ENCODE measurements around the gene COBL. TPM values are rescaled to one million over a fixed set of nuclear protein-coding genes. Genes with fewer than 3 reads are reported as not detected.

COBL gene
- total RNA-seq, 4 donors from 2014 or later: 50.2 to 156 (median 65.1) TPM

DNA sequence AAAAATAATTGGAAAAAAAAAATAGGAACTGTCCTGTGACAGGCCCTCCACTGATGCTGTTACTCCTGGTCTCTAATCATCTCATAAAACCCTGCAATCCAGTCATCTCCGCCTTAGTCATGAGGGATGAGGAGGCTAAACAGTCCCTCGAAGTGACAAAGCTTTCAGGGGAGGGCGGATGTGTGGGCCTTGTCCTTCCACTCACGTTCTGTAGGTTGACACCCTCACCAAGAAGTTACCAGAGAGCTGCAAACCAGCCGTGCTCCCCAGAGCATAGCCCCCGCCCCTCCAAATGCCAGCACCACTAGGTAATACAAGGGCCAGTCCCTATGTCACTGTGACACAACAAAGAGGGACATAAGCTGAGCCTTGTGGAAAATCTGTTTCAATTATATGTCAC lies 11.9 kb downstream of the COBL start:
- Histone ChIP-seq H3K4me3 (no peak overlapping the region), H3K27ac (no peak overlapping the region), H3K4me1 (peaks cover 14% of the 10 kb centered on the region), H3K36me3 (no peaks in the 10 kb centered on the region), H3K27me3 (no peaks in the 10 kb centered on the region), H3K9me3 (no peaks in the 10 kb centered on the region)
- DNase-seq (ENCODE audit: low spot score in 2 of 2): no peak
- TF ChIP-seq POLR2A (IDR thresholded peaks at IDR 0.05) (no peak), EP300 (IDR thresholded peaks at IDR 0.05) (no peak), CTCF (IDR thresholded peaks at IDR 0.05) (no peak), POLR2AphosphoS5 (IDR thresholded peaks at IDR 0.05) (no peak)
- 74% methylated on average over 6 of the region's 6 CpGs for WGBS

DNA sequence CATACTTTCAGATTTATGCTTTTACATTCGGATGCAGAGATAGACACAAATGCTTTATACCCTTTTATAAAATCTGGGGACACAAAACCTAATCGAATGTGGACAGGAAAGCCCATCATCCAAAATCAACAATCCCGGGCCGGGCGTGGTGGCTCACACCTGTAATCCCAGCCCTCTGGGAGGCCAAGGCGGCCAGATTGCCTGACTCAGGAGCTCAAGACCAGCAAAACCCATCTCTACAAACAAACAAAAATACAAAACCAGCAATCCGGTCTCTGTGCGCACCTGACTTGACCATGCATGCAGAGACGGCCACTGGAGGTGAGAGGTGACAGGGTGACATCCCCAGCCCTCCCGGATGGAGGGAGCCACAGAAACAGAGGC lies 13.5 kb downstream of the COBL start:
- 84% methylated on average over 10 of the region's 10 CpGs for WGBS
- H3K27me3 ChIP-seq: no peaks in the 10 kb centered on the region

GRCh38 chr7:51301806-51302205 lies 14.8 kb downstream of the COBL start:
- TF ChIP-seq POLR2A (IDR thresholded peaks at IDR 0.05) (no peak), CTCF (IDR thresholded peaks at IDR 0.05) (no peak), POLR2AphosphoS5 (IDR thresholded peaks at IDR 0.05) (no peak), EP300 (IDR thresholded peaks at IDR 0.05) (no peak)
- WGBS: 94% methylated on average over 4 of the region's 4 CpGs
- no peak for DNase-seq (ENCODE audit: low spot score in 2 of 2)
- H3K4me1 ChIP-seq: peaks cover 6% of the 10 kb centered on the region
- H3K27ac ChIP-seq: no peak overlapping the region
- no peak overlapping the region for H3K4me3 ChIP-seq
- H3K36me3 ChIP-seq: no peaks in the 10 kb centered on the region
- no peaks in the 10 kb centered on the region for H3K9me3 ChIP-seq
- no peaks in the 10 kb centered on the region for H3K27me3 ChIP-seq

More for the DNA sequence above, 13.5 kb downstream of the COBL start:
- peaks cover 8% of the 10 kb centered on the region for H3K4me1 ChIP-seq
- TF ChIP-seq POLR2AphosphoS5 (IDR thresholded peaks at IDR 0.05) (no peak), POLR2A (IDR thresholded peaks at IDR 0.05) (no peak), EP300 (IDR thresholded peaks at IDR 0.05) (no peak), CTCF (IDR thresholded peaks at IDR 0.05) (no peak)
- no peak for DNase-seq (ENCODE audit: low spot score in 2 of 2)
- H3K27ac ChIP-seq: no peak overlapping the region
- no peak overlapping the region for H3K4me3 ChIP-seq
- no peaks in the 10 kb centered on the region for H3K9me3 ChIP-seq
- no peaks in the 10 kb centered on the region for H3K36me3 ChIP-seq

- no peaks in the 10 kb centered on the region for H3K27me3 ChIP-seq
- H3K9me3 ChIP-seq: no peaks in the 10 kb centered on the region
- no peaks in the 10 kb centered on the region for H3K36me3 ChIP-seq
- no peak overlapping the region for H3K27ac ChIP-seq
- DNase-seq (ENCODE audit: low spot score in 2 of 2): no peak
- H3K4me1 ChIP-seq: peaks cover 6% of the 10 kb centered on the region
- no peak overlapping the region for H3K4me3 ChIP-seq
- TF ChIP-seq EP300 (IDR thresholded peaks at IDR 0.05) (no peak), CTCF (IDR thresholded peaks at IDR 0.05) (no peak), POLR2AphosphoS5 (IDR thresholded peaks at IDR 0.05) (no peak), POLR2A (IDR thresholded peaks at IDR 0.05) (no peak)
- 90% methylated on average over 27 of the region's 30 CpGs for WGBS
Observed at GRCh38 chr7:51300762-51301674, 15.6 kb downstream of the COBL start.

- no peak for TF ChIP-seq POLR2AphosphoS5 (IDR thresholded peaks at IDR 0.05)
- TF ChIP-seq EP300 (IDR thresholded peaks at IDR 0.05): no peak
- no peak for TF ChIP-seq CTCF (IDR thresholded peaks at IDR 0.05)
- Histone ChIP-seq H3K27ac (no peak overlapping the region), H3K27me3 (no peaks in the 10 kb centered on the region), H3K4me3 (no peak overlapping the region), H3K4me1 (peaks cover 6% of the 10 kb centered on the region), H3K36me3 (no peaks in the 10 kb centered on the region), H3K9me3 (no peaks in the 10 kb centered on the region)
- 97% methylated on average over 5 of the region's 5 CpGs for WGBS
- DNase-seq (ENCODE audit: low spot score in 2 of 2): no peak
Observed at GRCh38 chr7:51299391-51300133, 17.0 kb downstream of the COBL start.

All from suprapubic skin (tissue), 4 donors.